Kidney (tissue), 14 donors: Measurements from ENCODE around the gene TRMT44. TPM values are rescaled to one million over a fixed set of nuclear protein-coding genes. Genes with fewer than 3 reads are reported as not detected.

Experiments used
- DNase-seq, 5 donors: peaks; one replicate each; pipeline ENCODE4 v3.0.0-alpha.2; 2013 to 2020
- FAIRE-seq: peaks from 2 replicates; lab custom pipeline; 2012; peaks lifted over from hg19 to GRCh38; lab: Jason Lieb, UNC
- H3K27ac ChIP-seq, 2 donors: one replicate each; pipeline ENCODE4 v1.7.0; 2013; ENCODE audit warnings: low read depth in 2 of 2, low read length in 2 of 2, inconsistent platforms in 1 of 2
- H3K27me3 ChIP-seq: one replicate; pipeline ENCODE4 v1.7.1; 2013; ENCODE audit warnings: low read length, inconsistent platforms; ENCODE audit not compliant: control insufficient read depth, insufficient read depth
- H3K36me3 ChIP-seq, 3 donors: one replicate each; pipeline versions ENCODE4 v1.7.0 to v1.7.1; 2013; ENCODE audit warnings: low read length in 3 of 3, control low read depth in 1 of 3, inconsistent platforms in 1 of 3; ENCODE audit not compliant: insufficient read depth in 3 of 3, control insufficient read depth in 2 of 3
- H3K4me1 ChIP-seq, 3 donors: one replicate each; pipeline versions ENCODE4 v1.7.0 to v1.7.1; 2013; ENCODE audit warnings: low read length in 3 of 3, inconsistent platforms in 1 of 3, low read depth in 1 of 3; ENCODE audit not compliant: control insufficient read depth in 2 of 3, insufficient read depth in 2 of 3
- H3K4me3 ChIP-seq, 3 donors: one replicate each; pipeline versions ENCODE4 v1.7.0 to v1.8.1; 2013; ENCODE audit warnings: low read length in 3 of 3, control low read depth in 1 of 3, inconsistent platforms in 1 of 3
- H3K9ac ChIP-seq, 3 donors: one replicate each; pipeline versions ENCODE4 v1.7.0 to v1.7.1; 2013; ENCODE audit warnings: low read length in 3 of 3, control low read depth in 1 of 3, inconsistent platforms in 1 of 3
- H3K9me3 ChIP-seq, 3 donors: one replicate each; pipeline versions ENCODE4 v1.7.0 to v1.7.1; 2013; ENCODE audit warnings: low read length in 3 of 3, control low read depth in 1 of 3, inconsistent platforms in 1 of 3; ENCODE audit not compliant: control insufficient read depth in 2 of 3, insufficient read depth in 1 of 3
- intact Hi-C: fragments of 100-400 bp; cut with DNase I; formaldehyde crosslinking; loops from one replicate; pipeline ENCODE4 v1.11.1; 2022
- polyA plus RNA-seq: library from polyadenylated mRNA; stranded (reverse); fragments of 350-450 nt; fragmentation: Illumina TruSeq; extraction: RNeasy Lipid Tissue Mini Kit (QIAGEN cat#74804); gene quantifications from one replicate; pipeline ENCODE4 v1.2.3, GENCODE V29; 2014; ENCODE audit warnings: low read depth, low replicate concordance; ENCODE audit not compliant: insufficient read depth
- total RNA-seq: library from RNA; stranded (reverse); fragmentation: NEBNext Ultra II Directional; extraction: Animal tissue kit (Norgen Biotek cat#: 25700); gene quantifications from one replicate; pipeline ENCODE4 v1.2.1, GENCODE V29; 2021
- TF ChIP-seq, protein P1 (sequence below): IDR thresholded peaks from 3 replicates; pipeline ENCODE4 v1.5.1; 2012; ENCODE audit warnings: mild to moderate bottlenecking, moderate library complexity, borderline replicate concordance; ENCODE audit not compliant: insufficient read depth; ENCODE audit errors: extremely low read depth
- donor health status: control.
- donor health status: control.
- donor health status: control.
- donor health status: control.
- donor health status: control.
- donor health status: DM: yes; HTN: yes; CAD: no.
- donor health status: Normal renal cell carcinoma (clear cell type).

Gene TRMT44
- total and polyA plus RNA-seq, 2 donors from 2014 or later = 5.1 to 20.1 TPM

GRCh38 chr4:8502371-8502770 is 61.8 kb downstream of the TRMT44 start:
- FAIRE-seq = no peak
- Histone ChIP-seq H3K4me1 (peaks cover 0 to 8% (median 0%) of the 10 kb centered on the region in 3 donors), H3K9ac (no peak overlapping the region), H3K36me3 (no peaks in the 10 kb centered on the region), H3K9me3 (no peaks in the 10 kb centered on the region), H3K27ac (no peak overlapping the region), H3K27me3 (no peaks in the 10 kb centered on the region), H3K4me3 (no peak overlapping the region)
- intact Hi-C loops = no loop called here
- TF ChIP-seq, protein P1, sequence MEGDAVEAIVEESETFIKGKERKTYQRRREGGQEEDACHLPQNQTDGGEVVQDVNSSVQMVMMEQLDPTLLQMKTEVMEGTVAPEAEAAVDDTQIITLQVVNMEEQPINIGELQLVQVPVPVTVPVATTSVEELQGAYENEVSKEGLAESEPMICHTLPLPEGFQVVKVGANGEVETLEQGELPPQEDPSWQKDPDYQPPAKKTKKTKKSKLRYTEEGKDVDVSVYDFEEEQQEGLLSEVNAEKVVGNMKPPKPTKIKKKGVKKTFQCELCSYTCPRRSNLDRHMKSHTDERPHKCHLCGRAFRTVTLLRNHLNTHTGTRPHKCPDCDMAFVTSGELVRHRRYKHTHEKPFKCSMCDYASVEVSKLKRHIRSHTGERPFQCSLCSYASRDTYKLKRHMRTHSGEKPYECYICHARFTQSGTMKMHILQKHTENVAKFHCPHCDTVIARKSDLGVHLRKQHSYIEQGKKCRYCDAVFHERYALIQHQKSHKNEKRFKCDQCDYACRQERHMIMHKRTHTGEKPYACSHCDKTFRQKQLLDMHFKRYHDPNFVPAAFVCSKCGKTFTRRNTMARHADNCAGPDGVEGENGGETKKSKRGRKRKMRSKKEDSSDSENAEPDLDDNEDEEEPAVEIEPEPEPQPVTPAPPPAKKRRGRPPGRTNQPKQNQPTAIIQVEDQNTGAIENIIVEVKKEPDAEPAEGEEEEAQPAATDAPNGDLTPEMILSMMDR = no peak
- DNase-seq = no peak

DNA sequence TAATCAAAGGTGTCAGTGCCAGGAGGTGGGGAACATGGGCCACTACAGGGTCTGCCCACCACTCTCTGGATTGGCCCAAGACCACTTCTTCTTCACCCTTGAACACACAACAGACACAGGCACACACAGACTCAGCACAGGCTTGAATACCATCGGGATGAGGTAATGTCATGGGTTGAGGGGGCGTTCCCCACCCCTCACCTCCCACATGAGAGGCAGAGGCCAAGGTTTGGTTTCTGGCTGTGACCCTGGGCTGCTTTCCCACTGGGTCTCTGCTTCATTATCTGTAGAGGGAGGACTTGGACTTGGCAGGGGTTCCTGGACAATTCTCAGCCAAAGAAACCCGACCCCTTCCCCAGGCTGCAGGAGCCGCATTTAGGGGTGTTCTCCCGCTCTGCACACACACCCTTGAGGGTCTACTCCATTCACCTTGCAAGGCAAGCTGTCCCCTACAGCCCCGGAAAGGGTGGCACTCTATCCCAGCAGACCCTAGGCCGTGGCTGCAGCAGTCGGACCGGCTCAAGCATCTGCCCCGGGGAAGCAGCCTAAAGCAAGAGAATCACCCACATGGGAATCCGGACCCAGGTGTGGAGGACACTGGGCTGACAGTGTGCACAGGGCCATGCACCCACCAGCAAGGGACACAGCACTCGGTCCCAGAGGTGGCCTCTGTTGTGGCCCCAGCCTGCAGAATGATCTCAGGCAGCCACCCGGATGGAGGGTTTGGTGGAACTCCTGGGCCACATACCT is 62.4 kb downstream of the TRMT44 start:
- no peak overlapping the region for H3K4me3 ChIP-seq
- no peak for FAIRE-seq
- no peaks in the 10 kb centered on the region for H3K9me3 ChIP-seq
- TF ChIP-seq, protein P1 = no peak
- DNase-seq = peak in 3 of 5 donors; percentile 41 to 75 (median 45)
- intact Hi-C loops = no loop called here
- H3K27ac ChIP-seq = no peak overlapping the region
- no peak overlapping the region for H3K9ac ChIP-seq
- no peaks in the 10 kb centered on the region for H3K27me3 ChIP-seq
- peaks cover 0 to 8% (median 0%) of the 10 kb centered on the region in 3 donors for H3K4me1 ChIP-seq
- H3K36me3 ChIP-seq = no peaks in the 10 kb centered on the region

DNA sequence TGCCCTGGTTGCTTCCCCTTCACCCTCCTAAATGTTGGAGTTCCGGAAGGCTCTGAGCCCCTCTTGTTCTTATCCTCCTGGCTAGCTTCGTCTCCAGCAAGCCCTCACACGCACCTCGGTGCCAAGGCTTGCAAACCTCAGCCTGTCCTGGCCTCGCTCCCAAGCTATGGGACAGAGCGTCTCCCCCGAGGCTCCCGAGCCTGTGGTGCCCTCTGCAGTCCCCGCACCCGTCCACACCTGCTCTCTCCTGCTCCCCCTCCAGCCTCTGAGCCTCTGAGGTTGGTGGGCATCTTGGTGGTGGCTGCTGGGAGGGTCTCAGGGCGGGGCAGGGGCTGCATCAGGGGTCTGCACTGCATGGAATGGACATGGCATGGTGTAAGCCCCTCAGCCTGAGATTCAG is 63.2 kb downstream of the TRMT44 start:
- H3K4me3 ChIP-seq = no peak overlapping the region
- no peak for FAIRE-seq
- TF ChIP-seq, protein P1 = no peak
- H3K27ac ChIP-seq = no peak overlapping the region
- H3K9ac ChIP-seq = no peak overlapping the region
- intact Hi-C loops = no loop called here
- H3K4me1 ChIP-seq = peaks cover 0 to 8% (median 0%) of the 10 kb centered on the region in 3 donors
- no peak for DNase-seq
- H3K27me3 ChIP-seq = no peaks in the 10 kb centered on the region
- no peaks in the 10 kb centered on the region for H3K36me3 ChIP-seq
- no peaks in the 10 kb centered on the region for H3K9me3 ChIP-seq
